Neural progenitor cell (in vitro differentiated cells): ENCODE data around the gene ZNF329. TPM values are rescaled to one million over a fixed set of nuclear protein-coding genes. Genes with fewer than 3 reads are reported as not detected.

Experiments used
- DNase-seq: peaks from one replicate; pipeline ENCODE4 v3.0.0-alpha.2; 2016; ENCODE audit warnings: low spot score
- H2AFZ ChIP-seq: fragments of 200-600 bp; sonication (generic); replicated peaks from 2 replicates; pipeline ENCODE4 v1.6.1; 2016; ENCODE audit warnings: antibody characterized with exemption
- H3F3A ChIP-seq: fragments of 200-600 bp; sonication (generic); 2 replicates; pipeline ENCODE4 v1.6.1; 2016; ENCODE audit warnings: antibody characterized with exemption, low read depth
- H3K27ac ChIP-seq: fragments of 200-600 bp; sonication (generic); 2 replicates; pipeline ENCODE4 v1.5.1; 2016; ENCODE audit warnings: mild to moderate bottlenecking
- H3K27me3 ChIP-seq: fragments of 200-600 bp; sonication (generic); 2 replicates; pipeline ENCODE4 v1.6.1; 2016; ENCODE audit warnings: mild to moderate bottlenecking, moderate library complexity
- H3K36me3 ChIP-seq: fragments of 200-600 bp; sonication (generic); 2 replicates; pipeline ENCODE4 v1.5.1; 2016
- H3K4me1 ChIP-seq: fragments of 200-600 bp; sonication (generic); 2 replicates; pipeline ENCODE4 v1.6.1; 2016; ENCODE audit warnings: mixed run types
- H3K4me2 ChIP-seq: fragments of 200-600 bp; sonication (generic); 2 replicates; pipeline ENCODE4 v1.6.1; 2016
- H3K4me3 ChIP-seq: fragments of 200-600 bp; sonication (generic); 2 replicates; pipeline ENCODE4 v1.5.1; 2016
- H3K79me2 ChIP-seq: fragments of 200-600 bp; sonication (generic); 2 replicates; pipeline ENCODE4 v1.6.1; 2016; ENCODE audit warnings: low read depth
- H3K9ac ChIP-seq: fragments of 200-600 bp; sonication (generic); 2 replicates; pipeline ENCODE4 v1.6.1; 2016
- H3K9me3 ChIP-seq: fragments of 200-600 bp; sonication (generic); 2 replicates; pipeline ENCODE4 v1.5.1; 2016; ENCODE audit warnings: low read depth
- H4K20me1 ChIP-seq: fragments of 200-600 bp; sonication (generic); 2 replicates; pipeline ENCODE4 v1.6.1; 2016; ENCODE audit warnings: low read depth
- H3K27ac Mint-ChIP-seq: 3 replicates; pipeline ENCODE4 v1.8.0; 2021; ENCODE audit warnings: mixed read lengths
- H3K27me3 Mint-ChIP-seq: 2 replicates; pipeline ENCODE4 v1.8.0; 2022; ENCODE audit warnings: low read depth, mild to moderate bottlenecking, inconsistent platforms, moderate library complexity, mixed read lengths; ENCODE audit not compliant: insufficient read depth
- H3K36me3 Mint-ChIP-seq: 3 replicates; pipeline ENCODE4 v1.8.0; 2021; ENCODE audit warnings: mixed read lengths
- H3K4me1 Mint-ChIP-seq: 3 replicates; pipeline ENCODE4 v1.8.0; 2021; ENCODE audit warnings: mixed read lengths
- H3K4me3 Mint-ChIP-seq: 3 replicates; pipeline ENCODE4 v1.8.0; 2021; ENCODE audit warnings: mild to moderate bottlenecking, moderate library complexity, mixed read lengths
- H3K9me3 Mint-ChIP-seq: 3 replicates; pipeline ENCODE4 v1.8.0; 2020; ENCODE audit warnings: mixed read lengths
- CTCF ChIP-seq: fragments of 200-600 bp; sonication (generic); IDR thresholded peaks from 2 replicates; pipeline ENCODE4 v1.5.1; 2017; ENCODE audit warnings: antibody characterized with exemption, mild to moderate bottlenecking
- EZH2 ChIP-seq: fragments of 200-600 bp; sonication (generic); IDR thresholded peaks from 2 replicates; pipeline ENCODE4 v1.6.1; 2017; ENCODE audit warnings: antibody characterized with exemption, mild to moderate bottlenecking, moderate library complexity
- EZH2phosphoT487 ChIP-seq: fragments of 200-600 bp; sonication (generic); IDR thresholded peaks from 2 replicates; pipeline ENCODE4 v1.6.1; 2017; ENCODE audit warnings: antibody characterized with exemption
- total RNA-seq: library from RNA; depleted of rRNA; stranded (reverse); fragments of >200 nt; gene quantifications from 2 replicates; pipeline ENCODE4 v1.2.3, GENCODE V29; 2015; ENCODE audit warnings: low replicate concordance

Gene ZNF329
- total RNA-seq, 1 donor from 2014 or later: 36.2 TPM

- Histone ChIP-seq H3K79me2 (peaks cover 49% of the 10 kb centered on the region), H4K20me1 (no peaks in the 10 kb centered on the region), H3K4me2 (peak within 1 kb of the TSS; percentile 94), H3K9ac (peak within 1 kb of the TSS; percentile 91), H3K4me3 (peak within 1 kb of the TSS; percentile 96), H2AFZ (peak within 1 kb of the TSS; percentile 99), H3K9me3 (peaks cover 37% of the 10 kb centered on the region), H3K4me1 (no peaks in the 10 kb centered on the region), H3K27ac (peak within 1 kb of the TSS; percentile 99), H3F3A (peaks cover 14% of the 10 kb centered on the region), H3K27me3 (no peaks in the 10 kb centered on the region), H3K36me3 (peaks cover 39% of the 10 kb centered on the region)
- Mint-ChIP-seq H3K36me3 (peaks cover 52% of the 10 kb centered on the region), H3K9me3 (peaks cover 86% of the 10 kb centered on the region), H3K4me1 (peaks cover 8% of the 10 kb centered on the region), H3K27ac (peak within 1 kb of the TSS; percentile 99), H3K27me3 (peaks cover 14% of the 10 kb centered on the region), H3K4me3 (peak within 1 kb of the TSS; percentile 92)
- peak; percentile 98 for DNase-seq
- TF ChIP-seq CTCF: no peak
- TF ChIP-seq EZH2phosphoT487: no peak
- TF ChIP-seq EZH2: no peak
These were observed 32.6 kb upstream of the ZNF329 start, which contains the start of gene ZNF274 for GRCh38 chr19:58182989-58183816. ZNF274 (plus strand) TSS chr19:58183061; CDS start chr19:58183966, 905 bp downstream.

DNA sequence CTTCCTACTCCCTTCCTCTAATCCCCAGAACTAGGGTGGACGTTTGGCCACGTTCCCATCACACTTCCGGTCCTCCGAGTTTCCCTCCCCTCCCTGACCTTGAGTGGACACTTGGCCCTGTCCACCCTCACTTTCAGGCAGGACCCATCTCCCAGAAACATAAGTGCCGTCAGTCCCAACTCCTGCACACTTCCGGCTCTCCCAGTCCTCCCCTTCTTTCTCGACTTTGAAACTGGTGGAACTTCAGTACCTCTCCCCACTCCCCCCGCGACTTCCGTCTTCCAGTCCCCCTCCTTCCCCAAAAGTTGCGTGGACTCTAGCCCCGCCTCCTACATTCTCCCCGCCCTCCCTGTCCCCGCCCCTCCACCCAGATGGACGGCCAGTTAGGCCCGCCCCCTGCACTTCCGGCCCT, 32.0 kb upstream of the ZNF329 start:
- H3K27me3 ChIP-seq: no peaks in the 10 kb centered on the region
- Mint-ChIP-seq H3K36me3 (peaks cover 51% of the 10 kb centered on the region), H3K9me3 (peaks cover 86% of the 10 kb centered on the region), H3K4me3 (peak overlapping the region; percentile 92), H3K27ac (peak overlapping the region; percentile 99), H3K4me1 (peaks cover 8% of the 10 kb centered on the region), H3K27me3 (peaks cover 17% of the 10 kb centered on the region)
- H3K4me2 ChIP-seq: peak overlapping the region; percentile 94
- H3F3A ChIP-seq: peaks cover 14% of the 10 kb centered on the region
- TF ChIP-seq EZH2phosphoT487: no peak
- TF ChIP-seq EZH2: no peak
- TF ChIP-seq CTCF: no peak
- peak overlapping the region; percentile 99 for H3K27ac ChIP-seq
- H3K36me3 ChIP-seq: peaks cover 33% of the 10 kb centered on the region
- peak overlapping the region; percentile 56 for H2AFZ ChIP-seq
- no peak for DNase-seq
- peaks cover 43% of the 10 kb centered on the region for H3K79me2 ChIP-seq
- H3K4me1 ChIP-seq: no peaks in the 10 kb centered on the region
- H3K4me3 ChIP-seq: peak overlapping the region; percentile 96
- H3K9me3 ChIP-seq: peaks cover 37% of the 10 kb centered on the region
- no peaks in the 10 kb centered on the region for H4K20me1 ChIP-seq
- H3K9ac ChIP-seq: no peak overlapping the region

- no peaks in the 10 kb centered on the region for H3K4me1 ChIP-seq
- Mint-ChIP-seq H3K27me3 (peaks cover 17% of the 10 kb centered on the region), H3K4me1 (peaks cover 8% of the 10 kb centered on the region), H3K36me3 (peaks cover 51% of the 10 kb centered on the region), H3K27ac (no peak overlapping the region), H3K4me3 (peak overlapping the region; percentile 92), H3K9me3 (peaks cover 86% of the 10 kb centered on the region)
- H3F3A ChIP-seq: peaks cover 14% of the 10 kb centered on the region
- peak overlapping the region; percentile 96 for H3K4me3 ChIP-seq
- H3K27ac ChIP-seq: no peak overlapping the region
- peaks cover 34% of the 10 kb centered on the region for H3K9me3 ChIP-seq
- H3K36me3 ChIP-seq: peaks cover 27% of the 10 kb centered on the region
- TF ChIP-seq EZH2phosphoT487: no peak
- TF ChIP-seq CTCF: peak; percentile 55
- TF ChIP-seq EZH2: no peak
- H3K79me2 ChIP-seq: peaks cover 38% of the 10 kb centered on the region
- H3K27me3 ChIP-seq: no peaks in the 10 kb centered on the region
- no peaks in the 10 kb centered on the region for H4K20me1 ChIP-seq
- peak; percentile 47 for DNase-seq
- H3K4me2 ChIP-seq: peak overlapping the region; percentile 94
- peak overlapping the region; percentile 56 for H2AFZ ChIP-seq
- no peak overlapping the region for H3K9ac ChIP-seq
These were observed 31.4 kb upstream of the ZNF329 start for GRCh38 chr19:58181902-58182576.
